HUES64 (cell line): ENCODE measurements around the gene FOXD3.

ENCODE experiments used
- H3K27ac ChIP-seq: 2 replicates; pipeline ENCODE4 v1.7.0; 2013; ENCODE audit warnings: low read depth, low read length, inconsistent platforms
- H3K27me3 ChIP-seq: 2 replicates; pipeline ENCODE4 v1.6.1; 2013; ENCODE audit warnings: mild to moderate bottlenecking, low read length; ENCODE audit not compliant: insufficient read depth
- H3K36me3 ChIP-seq: 2 replicates; pipeline ENCODE4 v1.6.1; 2013; ENCODE audit warnings: mild to moderate bottlenecking, low read length; ENCODE audit not compliant: insufficient read depth
- H3K4me1 ChIP-seq: 2 replicates; pipeline ENCODE4 v1.6.1; 2013; ENCODE audit warnings: mild to moderate bottlenecking, low read length, moderate library complexity; ENCODE audit not compliant: insufficient read depth
- H3K4me3 ChIP-seq: 2 replicates; pipeline ENCODE4 v1.5.1; 2013; ENCODE audit warnings: mild to moderate bottlenecking, low read length, moderate library complexity
- H3K9ac ChIP-seq: 2 replicates; pipeline ENCODE4 v1.6.1; 2013; ENCODE audit warnings: mild to moderate bottlenecking, low read depth, low read length
- H3K9me3 ChIP-seq: 2 replicates; pipeline ENCODE4 v1.6.1; 2013; ENCODE audit warnings: low read depth, low read length; ENCODE audit not compliant: insufficient read depth
- WGBS: fragments of 150-250, 120-280 bp; methylation state at CpG from one replicate; pipeline ENCODE4 v1.1.7; 2013; ENCODE audit warnings: missing lambda C conversion rate; 5-methylcytosine and 5-hydroxymethylcytosine counted together

Gene FOXD3

GRCh38 chr1:63366908-63367214 lies 44.5 kb downstream of the FOXD3 start:
- WGBS = 85% methylated on average over 7 of the region's 7 CpGs
- peaks cover 10% of the 10 kb centered on the region for H3K27me3 ChIP-seq

GRCh38 chr1:63367215-63368103 lies 45.1 kb downstream of the FOXD3 start, which contains the start of gene ALG6:
Gene ALG6 (plus strand): TSS chr1:63367627. CDS start chr1:63370978, 3,351 bp downstream.
- H3K36me3 ChIP-seq = peaks cover 14% of the 10 kb centered on the region
- no peaks in the 10 kb centered on the region for H3K9me3 ChIP-seq
- WGBS = 2% methylated on average over 77 of the region's 77 CpGs
- H3K27me3 ChIP-seq = peaks cover 10% of the 10 kb centered on the region
- H3K4me1 ChIP-seq = peaks cover 8% of the 10 kb centered on the region; the same call in 1 of the 2 replicates
- H3K4me3 ChIP-seq = peak within 1 kb of the TSS; percentile 87
- peak within 1 kb of the TSS; percentile 68 for H3K27ac ChIP-seq
- H3K9ac ChIP-seq = peak within 1 kb of the TSS; percentile 90

More at GRCh38 chr1:63366908-63367214, 44.5 kb downstream of the FOXD3 start:
- Histone ChIP-seq H3K9ac (peak overlapping the region; percentile 40; the same call in 1 of the 2 replicates), H3K36me3 (peaks cover 8% of the 10 kb centered on the region; the same call in 1 of the 2 replicates), H3K4me3 (peak overlapping the region; percentile 87), H3K27ac (no peak overlapping the region), H3K9me3 (no peaks in the 10 kb centered on the region), H3K4me1 (peaks cover 11% of the 10 kb centered on the region; the same call in 1 of the 2 replicates)

- H3K9ac ChIP-seq = peak overlapping the region; percentile 90
- H3K4me1 ChIP-seq = peaks cover 6% of the 10 kb centered on the region; the same call in 1 of the 2 replicates
- peak overlapping the region; percentile 87 for H3K4me3 ChIP-seq
- 23% methylated on average over 10 of the region's 10 CpGs for WGBS
- H3K27ac ChIP-seq = no peak overlapping the region
- peaks cover 10% of the 10 kb centered on the region for H3K27me3 ChIP-seq
- H3K36me3 ChIP-seq = peaks cover 16% of the 10 kb centered on the region
- no peaks in the 10 kb centered on the region for H3K9me3 ChIP-seq
Measured at GRCh38 chr1:63368131-63368530, 45.8 kb downstream of the FOXD3 start.
